Measurements from ENCODE around the gene LY6G5B.

LY6G5B gene

DNA sequence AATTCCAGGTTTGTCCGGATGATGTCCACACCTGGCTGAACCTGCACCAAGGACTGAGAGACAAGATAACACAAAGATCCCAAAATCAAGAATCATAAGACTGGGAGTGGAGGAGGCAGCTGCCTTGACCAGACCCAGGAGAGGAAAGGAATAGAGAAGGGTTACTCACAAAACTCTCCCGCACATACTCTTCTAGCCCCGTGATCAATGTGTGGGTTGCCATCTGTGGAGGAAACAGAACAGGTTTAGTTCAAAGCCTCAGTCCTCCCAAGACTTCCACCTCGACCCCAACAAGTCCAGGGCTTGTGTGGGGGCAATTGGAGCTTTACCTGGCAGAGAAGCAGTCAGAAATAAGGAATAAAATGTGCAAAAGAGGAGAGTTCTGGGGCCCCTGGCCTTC lies 28.4 kb upstream of the LY6G5B start:
- no peak for DNase-seq (ENCODE audit: low spot score)

DNA sequence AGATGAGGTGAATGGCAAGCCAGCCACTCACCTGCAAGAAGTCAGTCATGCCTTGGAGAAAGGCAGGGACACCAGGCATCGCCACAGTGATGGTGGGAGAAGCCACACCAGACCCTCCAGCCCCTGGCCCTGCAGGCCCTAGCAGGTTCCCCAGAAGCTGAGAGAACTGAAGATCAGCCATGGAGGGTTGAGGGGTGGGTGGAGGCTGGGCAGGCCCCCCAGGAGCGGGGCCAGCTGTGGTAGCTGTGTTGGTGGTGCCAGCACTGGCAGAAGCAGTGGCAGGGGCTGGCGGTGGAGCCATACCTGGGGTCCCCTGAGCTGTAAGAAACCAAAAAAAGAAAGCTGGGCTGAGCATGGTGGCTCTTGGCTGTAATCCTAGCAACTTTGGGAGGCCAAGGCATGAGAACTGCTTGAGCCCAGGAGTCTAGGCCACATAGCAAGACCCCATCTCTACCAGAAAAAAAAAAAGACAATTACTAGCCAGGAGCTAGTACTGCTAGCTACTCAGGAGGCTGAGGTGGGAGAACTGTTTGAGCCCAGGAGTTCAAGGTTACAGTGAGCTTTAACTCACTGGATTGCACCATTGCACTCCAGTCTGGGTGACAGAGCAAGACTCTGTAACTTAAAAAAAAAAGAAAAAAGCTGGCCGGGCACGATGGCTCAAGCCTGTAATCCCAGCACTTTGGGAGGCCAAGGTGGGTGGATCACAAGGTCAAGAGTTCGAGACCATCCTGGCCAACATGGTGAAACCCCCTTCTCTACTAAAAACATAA lies 26.8 kb upstream of the LY6G5B start:
- no peak for DNase-seq (ENCODE audit: low spot score)

DNA sequence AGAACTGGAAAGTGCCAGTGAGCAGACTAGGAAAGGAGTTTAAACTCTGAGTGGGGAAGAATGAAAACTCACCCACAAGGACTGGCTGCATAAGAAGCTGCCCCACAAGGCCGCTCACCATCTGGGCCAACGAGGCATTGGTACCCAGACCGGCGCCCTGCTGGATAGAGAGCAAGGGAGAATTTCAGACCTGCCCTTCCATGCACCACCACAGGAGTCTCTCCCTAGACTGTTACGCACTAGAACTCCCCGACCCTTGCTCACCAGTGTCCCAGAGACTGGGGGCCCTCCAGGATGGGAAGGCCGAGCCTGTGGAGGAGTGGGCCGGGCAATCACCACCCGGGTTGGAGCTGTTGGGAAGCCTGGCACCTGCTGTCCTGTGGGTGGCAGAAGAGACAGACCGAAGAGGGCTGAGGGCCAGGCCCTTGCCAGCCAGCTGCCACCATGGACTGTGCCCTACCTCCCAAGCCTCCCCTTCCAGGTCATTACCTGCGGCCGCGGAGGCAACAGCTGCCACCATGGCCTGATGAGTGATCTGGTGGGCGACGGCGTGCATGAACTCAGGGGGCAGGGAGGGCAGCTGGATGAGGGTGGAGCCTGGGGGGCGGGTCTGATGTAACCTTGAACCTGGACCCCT lies 25.8 kb upstream of the LY6G5B start:
- no peak for DNase-seq (ENCODE audit: low spot score)

DNA sequence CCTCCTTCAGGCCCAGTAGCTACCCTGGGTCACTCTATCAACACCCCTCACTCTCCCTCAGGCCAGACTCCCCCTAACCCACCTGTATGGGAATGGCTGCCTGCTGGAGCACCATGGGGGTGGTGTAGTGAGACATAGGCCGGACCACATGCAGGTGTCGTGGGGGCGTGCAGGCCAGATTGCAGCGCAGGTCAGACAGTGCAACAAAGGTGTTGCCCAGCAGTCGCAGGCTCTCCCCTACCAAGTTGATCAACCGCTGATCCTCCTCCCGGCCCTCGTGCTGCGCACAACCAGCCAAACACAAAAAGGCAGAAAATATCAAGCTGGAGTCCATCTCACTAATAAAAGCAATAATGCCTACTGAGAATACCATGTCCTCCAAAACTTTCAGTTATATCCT lies 24.5 kb upstream of the LY6G5B start:
- no peak for DNase-seq (ENCODE audit: low spot score)

DNA sequence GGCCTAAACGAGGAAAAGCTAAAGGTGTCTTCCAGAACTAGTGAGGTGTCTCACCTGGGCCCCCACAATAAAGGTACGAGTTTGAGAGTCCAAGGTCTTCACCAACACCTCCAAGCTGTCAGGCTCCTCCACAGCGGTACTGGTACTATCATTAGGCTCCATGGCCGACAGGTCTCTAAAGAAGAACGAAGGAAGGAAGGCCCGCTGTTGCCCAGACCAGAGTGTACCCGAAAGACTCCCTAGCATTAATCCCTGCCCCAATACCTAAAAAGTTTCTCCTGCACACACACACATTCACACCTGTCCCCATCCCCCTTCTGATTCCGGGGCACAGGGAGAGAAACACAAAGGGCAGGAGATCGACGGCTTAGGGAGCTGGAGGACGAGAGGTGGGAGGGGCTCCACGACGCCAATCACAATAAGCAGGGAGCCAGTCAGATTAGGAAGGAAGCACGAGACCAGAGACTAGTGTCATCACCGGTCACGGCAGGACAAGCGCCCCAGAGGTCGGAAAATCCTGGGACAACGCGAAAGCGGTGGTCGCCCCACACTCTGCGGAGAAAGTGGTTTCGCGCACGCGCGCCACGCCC lies 18.1 kb upstream of the LY6G5B start:
- DNase-seq (ENCODE audit: low spot score): peak; percentile 85

DNA sequence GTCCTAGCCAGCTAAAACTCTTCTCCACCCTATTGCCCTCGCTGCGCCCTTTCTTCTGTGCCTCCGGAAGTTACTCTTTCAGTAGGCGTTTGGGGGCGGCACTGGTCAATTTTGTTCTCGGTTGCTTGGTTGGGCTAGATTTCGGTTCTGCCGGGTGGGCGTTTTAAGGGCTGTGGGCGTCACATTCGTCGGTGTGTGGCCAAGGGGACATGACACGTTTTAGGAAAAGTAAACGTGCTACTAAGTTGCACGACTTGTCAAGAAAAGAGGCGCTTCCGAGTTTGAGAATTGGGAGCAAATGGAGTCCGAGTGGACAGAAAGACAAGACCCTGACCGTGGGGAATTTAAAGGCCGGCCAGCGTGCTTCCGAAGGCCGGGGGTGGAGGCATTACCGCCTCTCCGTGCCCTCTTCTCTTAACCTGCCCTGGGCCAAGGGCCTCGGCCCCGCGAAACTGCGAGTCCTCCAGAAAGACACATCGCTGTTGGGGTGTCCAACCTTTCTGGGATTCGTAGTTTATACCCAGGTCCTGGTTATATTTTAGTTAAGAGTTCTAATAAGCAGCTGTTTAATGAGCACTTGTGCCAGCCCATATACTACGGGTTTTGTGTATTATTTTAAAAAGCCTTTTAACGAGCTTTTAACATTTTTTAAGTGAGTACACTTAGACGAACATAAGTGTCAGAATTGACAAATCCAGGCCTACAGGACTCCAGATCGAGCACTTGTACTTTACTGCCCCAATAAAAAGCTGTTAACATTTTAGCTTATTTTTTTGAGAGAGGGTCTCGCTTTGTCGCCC lies 16.7 kb upstream of the LY6G5B start:
- no peak for DNase-seq (ENCODE audit: low spot score)

DNA sequence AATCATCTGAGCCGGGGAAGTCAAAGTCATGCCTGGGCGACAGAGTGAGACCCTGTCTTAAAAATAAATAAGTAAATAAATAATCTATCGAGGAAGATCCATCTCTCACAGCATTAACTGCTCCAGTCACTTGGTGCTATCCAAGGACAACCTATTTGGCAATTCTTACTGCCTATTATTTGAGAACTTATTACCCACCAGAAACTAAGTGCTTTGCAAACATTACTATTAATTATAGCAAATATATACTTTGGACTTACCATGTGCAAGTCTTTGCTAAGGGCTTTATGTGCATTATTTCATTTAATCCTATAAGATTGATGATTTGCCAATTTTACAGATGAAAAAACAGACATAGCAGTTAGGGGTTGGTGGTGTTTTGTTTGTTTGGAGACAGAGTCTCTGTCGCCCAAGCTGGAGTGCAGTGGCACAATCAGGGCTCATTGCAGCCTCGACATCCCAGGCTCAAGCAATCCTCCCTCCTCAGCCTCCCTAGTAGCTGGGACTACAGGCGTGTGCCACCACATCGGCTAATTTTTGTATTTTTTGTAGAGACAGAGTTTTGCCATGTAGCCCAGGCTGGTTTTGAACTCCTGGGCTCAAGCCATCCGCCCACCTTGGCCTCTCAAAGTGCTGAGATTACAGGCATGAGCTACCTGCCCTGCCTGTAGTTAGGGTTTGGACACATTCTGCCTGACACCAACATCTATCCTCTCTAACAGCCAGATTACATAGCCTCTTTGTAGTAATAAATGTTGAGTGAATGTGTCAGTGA lies 15.0 kb upstream of the LY6G5B start:
- DNase-seq (ENCODE audit: low spot score): no peak

DNA sequence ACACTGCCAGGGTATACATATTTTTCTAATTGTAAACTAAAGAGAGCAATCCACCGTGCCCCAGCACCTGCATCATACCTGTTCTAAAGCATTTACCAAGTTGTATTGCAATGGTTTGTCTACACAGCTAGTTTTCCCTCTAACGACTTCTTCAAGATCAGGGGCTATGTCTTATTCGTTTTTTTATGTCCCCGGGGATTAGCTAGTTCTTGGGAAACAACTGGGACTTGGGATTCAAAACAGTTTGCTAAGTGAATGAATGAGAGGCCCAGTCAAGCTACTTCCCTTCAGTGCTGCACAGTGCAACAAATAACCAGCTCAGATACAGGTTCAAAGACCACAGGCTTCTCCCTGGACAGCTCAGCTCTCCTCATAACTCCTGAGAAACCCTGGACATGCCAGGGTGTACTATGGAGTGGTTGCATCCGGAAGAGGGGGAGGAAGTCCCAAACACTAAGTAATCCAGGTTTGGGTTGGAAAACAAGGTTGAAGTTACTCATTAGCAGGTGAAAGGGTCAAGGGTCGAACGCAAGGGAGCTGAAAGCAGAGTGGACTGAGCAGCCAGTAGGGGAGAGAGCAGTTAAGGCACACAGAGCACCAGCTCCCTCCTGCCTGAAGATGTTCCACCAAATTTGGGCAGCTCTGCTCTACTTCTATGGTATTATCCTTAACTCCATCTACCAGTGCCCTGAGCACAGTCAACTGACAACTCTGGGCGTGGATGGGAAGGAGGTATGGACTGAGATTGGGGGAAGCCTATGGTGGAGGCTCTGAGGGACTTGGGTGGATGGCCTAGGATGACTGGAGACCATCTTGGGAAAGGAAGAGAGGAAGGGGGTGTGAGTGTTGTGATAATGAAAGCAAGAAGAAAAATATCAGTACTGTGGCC lies 14.2 kb upstream of the LY6G5B start, which contains the start of gene APOM:
APOM (plus strand) TSS at position 546 of the 889 bp plus-strand sequence; CDS start at position 619, 73 bp downstream.
- DNase-seq (ENCODE audit: low spot score): no peak

DNA sequence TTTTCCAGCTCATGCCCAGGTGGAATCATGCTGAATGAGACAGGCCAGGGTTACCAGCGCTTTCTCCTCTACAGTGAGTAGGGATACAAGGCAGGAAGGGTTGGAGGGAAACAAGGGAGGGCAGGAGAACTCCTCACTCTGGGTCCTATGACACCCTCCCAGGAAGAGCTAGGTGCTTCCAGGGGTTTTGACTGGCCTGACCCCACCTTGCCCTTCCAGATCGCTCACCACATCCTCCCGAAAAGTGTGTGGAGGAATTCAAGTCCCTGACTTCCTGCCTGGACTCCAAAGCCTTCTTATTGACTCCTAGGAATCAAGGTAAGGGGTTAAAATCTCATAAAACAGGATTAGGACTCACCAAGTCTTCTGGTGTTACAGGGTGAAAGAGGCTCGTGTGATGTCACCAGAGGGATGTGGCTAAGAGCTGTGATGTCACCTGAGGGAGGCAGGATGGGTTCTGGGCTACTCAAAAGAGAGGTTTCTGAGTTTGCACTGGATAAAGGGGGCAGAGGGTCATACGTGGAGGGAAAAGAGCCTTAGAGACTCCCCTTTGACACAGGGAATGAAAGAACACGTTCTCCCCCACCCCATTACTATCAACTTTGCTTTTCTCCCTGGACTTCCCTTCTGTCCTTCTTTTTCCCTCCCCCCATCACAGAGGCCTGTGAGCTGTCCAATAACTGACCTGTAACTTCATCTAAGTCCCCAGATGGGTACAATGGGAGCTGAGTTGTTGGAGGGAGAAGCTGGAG lies 12.2 kb upstream of the LY6G5B start:
- DNase-seq (ENCODE audit: low spot score): no peak

DNA sequence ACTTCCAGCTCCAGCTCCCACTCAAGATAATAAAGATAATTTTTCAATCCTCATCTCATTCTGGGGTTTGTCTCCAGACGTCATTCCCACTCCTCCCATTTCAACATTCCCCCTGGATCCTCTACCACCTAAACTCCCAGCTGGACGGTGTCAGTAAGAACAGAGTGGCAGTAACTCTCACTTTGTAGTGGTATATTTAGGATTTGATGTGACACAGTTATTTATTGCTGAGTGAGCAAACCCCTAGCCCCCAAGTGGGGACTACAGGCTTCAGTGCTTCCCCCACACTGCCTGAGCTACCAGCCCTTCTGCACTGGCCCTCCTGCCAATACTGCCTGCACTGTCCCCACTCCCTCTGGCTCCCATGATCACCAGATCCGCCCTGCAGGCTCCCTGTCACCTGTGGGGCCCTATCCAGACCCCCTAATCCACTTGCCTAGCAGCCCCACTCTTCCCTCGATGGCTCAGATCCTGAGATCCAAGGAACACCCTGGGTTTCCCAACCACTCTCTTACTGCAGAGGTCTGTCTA lies 11.6 kb upstream of the LY6G5B start:
- no peak for DNase-seq (ENCODE audit: low spot score)

DNA sequence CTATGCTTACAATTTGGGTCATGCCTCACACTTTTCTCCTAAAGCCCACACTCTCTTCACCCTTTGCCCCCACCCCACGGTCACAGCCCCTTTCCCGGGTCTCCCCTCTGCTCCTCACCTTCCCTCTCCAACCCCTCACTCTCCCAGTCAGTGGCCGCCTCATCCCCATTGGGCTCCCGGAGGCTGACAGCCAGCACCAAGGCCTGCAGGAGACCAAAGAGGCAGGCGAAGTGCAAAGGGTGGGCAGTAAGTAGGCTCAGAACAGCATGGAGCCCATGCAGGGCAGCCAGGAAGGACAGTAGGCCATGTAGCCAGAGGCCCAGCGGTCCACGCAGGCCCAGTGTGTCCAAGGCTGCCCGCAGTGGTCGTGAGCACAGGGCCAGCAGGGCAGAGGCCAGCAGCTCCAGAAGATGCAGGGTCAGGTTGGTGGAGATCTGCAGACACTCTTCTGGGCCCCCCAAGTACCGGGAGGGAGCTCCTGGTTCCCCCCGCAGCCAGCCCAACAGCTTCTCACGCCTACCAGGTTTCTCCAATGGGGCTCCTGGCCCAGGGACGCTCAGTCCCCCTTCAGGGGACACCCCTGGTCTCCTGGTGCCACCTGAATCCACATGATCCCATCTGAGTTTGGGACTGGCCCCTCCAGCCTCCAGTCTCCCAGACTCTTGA lies 10.7 kb upstream of the LY6G5B start:
- DNase-seq (ENCODE audit: low spot score): no peak

DNA sequence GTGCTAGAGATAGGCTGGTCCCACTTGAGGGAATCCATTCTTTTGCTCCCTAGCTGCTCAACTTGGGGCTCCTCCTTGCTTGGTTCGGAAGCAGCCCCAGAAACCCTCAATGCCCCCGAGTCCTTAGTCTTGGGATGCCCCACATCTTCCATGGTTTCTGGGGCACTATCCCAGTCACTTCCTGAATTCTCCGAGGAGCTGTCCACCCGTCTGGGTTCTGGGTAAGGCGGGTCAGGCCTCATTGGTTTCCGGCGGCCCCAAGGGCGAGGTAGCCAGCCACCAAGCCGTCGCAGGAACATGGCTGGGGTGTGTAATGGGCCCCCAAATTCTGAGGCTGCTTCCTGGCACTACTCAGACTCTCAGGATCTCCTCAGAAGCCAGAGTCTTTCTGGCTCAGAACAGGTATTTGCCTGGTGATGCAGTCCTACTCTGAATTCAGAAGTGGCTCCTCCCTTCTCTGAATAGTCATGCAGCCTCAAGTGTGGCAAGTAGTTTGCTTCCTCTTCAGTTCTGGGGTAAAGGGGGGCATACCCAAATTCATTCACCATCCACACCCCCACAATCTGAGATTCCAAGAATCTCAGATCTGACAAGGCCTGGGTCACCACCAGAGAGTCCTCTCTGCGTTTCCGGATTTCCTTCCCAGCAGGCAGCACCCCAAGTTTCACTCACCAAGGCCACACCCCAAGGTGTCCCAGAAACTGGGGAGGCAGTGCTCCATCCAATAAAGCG lies 10.0 kb upstream of the LY6G5B start:
- DNase-seq (ENCODE audit: low spot score): no peak

DNA sequence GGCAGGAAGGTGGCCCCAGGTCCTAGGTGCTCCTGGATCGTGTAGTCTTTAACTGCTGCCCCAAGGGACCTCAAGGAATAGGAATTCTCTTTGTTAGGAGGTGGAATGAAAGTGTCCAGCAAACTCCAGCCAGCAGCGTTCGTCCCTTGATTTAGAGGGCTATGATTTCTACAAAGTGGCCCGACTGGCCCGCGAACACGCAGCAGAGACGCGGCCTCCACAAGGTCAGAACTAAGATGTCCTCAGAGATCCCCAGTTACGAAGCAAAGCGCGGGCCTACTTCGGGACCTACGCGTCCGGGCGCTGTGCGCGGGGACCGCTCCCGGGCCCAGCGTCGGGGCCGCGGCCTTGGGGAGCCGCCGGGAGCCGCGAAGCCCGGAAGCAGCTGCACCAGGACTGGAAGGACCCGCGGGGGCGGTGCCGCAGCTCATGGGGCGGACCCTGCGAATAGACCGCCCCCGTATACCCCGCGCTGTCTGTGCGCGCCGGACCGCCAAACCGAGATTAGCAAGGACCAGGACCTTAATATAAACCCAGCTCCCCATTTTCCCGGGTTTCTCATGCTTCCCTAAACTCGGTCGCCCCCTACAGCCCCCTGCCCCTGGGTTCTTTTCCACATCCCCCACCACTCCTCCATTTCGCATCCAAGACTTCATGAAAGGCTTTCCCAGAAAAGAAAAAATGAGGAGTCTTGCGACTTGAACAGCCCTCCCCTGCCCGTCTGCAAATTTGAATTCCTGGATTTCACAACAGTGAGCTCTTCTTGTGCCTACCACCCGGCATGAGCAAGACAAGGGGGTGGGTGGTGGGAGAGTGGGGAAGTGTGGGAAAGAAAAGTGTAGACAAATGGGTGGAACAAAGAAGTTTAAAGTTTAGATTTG lies 9.2 kb upstream of the LY6G5B start, which contains the start of gene C6orf47:
C6orf47 (minus strand) TSS at position 398 of the 881 bp plus-strand sequence. CDS start 831 bp downstream, outside the sequence.
- peak; percentile 69 for DNase-seq (ENCODE audit: low spot score)

DNA sequence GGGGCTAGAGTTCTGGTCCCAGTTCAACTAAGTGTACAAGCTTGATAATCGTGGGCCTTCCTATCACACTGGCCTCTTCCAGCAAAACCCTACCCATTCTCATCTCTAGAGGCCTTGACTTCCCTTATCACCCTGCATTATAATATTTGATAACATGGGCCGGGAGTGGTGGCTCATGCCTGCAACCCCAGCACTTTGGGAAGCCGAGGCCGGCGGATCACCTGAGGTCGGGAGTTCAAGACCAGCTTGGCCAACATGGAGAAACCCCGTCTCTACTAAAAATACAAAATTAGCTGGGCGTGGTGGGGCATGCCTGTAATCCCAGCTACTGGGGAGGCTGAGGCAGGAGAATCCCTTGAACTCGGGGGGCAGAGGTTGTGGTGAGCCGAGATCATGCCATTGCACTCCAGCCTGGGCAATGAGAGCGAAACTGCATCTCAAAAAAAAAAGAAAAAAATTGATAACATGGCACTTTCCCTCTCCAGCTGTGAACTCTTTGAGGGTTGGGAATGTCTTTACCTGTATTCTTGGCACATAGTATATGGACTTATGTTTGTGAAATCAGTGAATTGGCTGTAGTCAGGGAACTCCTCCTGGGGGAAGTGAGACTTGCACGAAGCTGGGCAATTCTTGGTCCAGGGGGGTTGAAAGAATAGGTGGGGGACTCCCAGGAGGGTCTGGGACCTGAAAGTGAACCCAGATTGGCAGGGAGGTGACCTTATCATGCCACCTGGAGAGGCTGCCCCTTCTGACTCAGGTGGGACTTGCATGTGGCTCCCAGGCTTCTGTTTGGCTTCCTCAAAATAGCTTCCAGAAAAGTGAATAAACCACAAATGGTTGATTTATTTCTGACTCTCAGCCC lies 8.3 kb upstream of the LY6G5B start:
- no peak for DNase-seq (ENCODE audit: low spot score)

DNA sequence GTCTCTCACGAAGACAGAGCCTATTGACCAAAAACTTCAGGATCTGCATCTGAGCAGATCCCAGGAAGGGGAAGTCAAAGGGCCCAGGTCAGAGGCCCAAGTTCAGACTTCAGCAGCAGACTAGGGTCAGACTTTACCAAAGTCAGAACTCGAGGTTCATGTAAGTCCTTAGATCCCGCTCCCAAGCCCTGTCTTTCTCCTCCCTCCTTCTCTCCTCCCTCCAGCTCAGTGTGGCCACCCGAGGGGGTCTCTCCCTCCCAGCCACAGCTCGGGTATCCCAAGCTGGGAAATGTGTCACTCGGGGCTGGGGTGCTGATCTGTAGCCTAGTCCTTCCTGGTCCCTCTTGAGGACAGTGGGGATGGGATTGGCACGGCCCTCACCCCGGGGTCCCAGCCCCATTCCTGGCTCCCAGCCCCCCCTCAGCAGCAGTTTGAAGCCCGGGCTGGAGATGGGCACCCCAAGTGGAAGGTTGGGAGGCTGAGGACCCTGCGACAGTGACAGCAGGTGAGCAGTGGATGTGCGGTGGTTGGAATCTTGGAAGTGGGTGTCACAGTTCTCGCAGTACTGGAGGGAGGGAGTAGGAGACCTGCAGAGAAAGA lies 7.6 kb upstream of the LY6G5B start:
- DNase-seq (ENCODE audit: low spot score): no peak
